GM12891 (cell line): ENCODE data around the gene CD244.

Experiments
- PAX5 ChIP-seq: IDR thresholded peaks from 2 replicates; pipeline ENCODE4 v1.6.1; 2011; ENCODE audit warnings: low read length, moderate library complexity, mild to moderate bottlenecking; ENCODE audit not compliant: insufficient read depth, severe bottlenecking
- POLR2A ChIP-seq: IDR thresholded peaks from 2 replicates; pipeline ENCODE4 v1.6.1; 2011; ENCODE audit warnings: low read depth, low read length, control low read depth
- POLR2AphosphoS5 ChIP-seq: IDR thresholded peaks from 2 replicates; pipeline ENCODE4 v1.6.1; 2011; ENCODE audit warnings: low read depth, low read length, control low read depth
- POU2F2 ChIP-seq: IDR thresholded peaks from 2 replicates; pipeline ENCODE4 v1.6.1; 2011; ENCODE audit warnings: low read depth, mild to moderate bottlenecking, control low read depth, low read length, moderate library complexity
- SPI1 ChIP-seq: IDR thresholded peaks from 2 replicates; pipeline ENCODE4 v1.6.1; 2011; ENCODE audit warnings: low read depth, low read length, control low read depth
- TAF1 ChIP-seq: IDR thresholded peaks from 2 replicates; pipeline ENCODE4 v1.6.1; 2011; ENCODE audit warnings: low read depth, low read length, control low read depth

DNA sequence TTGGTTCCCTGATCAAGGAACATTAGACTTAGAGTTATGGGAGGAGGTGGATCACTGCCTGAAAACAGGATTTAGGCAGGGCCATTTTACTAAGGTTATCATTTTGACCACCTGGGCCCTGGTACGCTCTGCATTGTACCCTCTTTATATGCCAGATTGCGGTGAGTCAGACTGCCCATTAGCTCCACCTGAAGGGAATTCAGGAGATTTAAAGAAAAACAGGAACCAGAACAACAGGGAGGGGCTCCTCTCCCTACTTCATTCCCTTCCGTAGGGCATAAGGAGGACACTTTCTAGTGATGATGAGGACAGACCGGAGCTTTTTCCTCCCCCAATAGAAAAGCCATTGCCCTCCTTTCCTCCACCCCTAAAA is 42.9 kb upstream of the CD244 start:
- TF ChIP-seq TAF1 (no peak), PAX5 (no peak), POLR2A (no peak), SPI1 (no peak), POLR2AphosphoS5 (no peak), POU2F2 (no peak)
